AG20443 (cell line): ENCODE results near the gene ST3GAL6.
"Not testable (repeated sequence)": the region's sequence is repeated elsewhere in the genome, so short reads cannot be mapped to it uniquely, and the experiment has no call there.

Experiments used
- DNase-seq: peaks from one replicate; pipeline ENCODE4 v3.0.0; 2012; ENCODE audit warnings: low spot score, mixed read lengths

The ST3GAL6 gene

DNA sequence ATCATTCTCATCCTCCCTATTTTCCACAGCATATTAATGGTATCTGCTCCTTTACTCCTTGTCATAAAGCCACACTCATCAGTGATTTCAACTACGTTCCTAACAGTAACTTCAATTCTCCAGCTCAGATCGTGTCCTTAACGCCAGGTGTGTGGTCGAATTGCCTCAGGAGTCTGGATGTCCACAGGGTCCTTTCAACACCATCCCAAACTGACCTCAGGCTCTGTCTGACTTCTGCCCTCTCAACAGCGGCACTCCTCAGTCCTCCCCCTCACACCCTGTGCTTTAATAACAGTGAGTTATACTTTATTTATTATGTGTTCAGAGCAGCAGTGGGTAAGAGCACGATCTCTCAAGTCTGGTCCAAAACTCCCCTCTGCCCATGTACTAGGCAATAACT lies 42.4 kb downstream of the ST3GAL6 start:
- no peak for DNase-seq

DNA sequence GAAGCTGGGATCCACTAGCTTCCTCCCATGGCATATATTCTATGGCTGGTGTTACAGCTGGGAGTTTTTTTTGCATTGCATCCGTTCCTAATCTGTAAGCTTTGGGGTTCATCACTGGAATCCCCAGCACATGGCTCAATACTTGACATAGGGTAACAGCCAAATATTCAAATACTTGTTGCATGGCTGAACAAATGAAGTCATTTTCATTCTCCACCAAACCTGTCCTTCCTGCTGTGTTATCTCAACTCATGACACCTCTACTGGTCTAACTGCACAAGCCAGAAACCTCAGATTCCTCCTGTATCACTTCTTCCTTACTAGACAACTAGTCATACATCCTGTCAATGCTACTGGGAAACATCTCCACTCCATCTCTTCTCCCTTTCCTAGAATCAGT lies 43.4 kb downstream of the ST3GAL6 start:
- DNase-seq: no peak

DNA sequence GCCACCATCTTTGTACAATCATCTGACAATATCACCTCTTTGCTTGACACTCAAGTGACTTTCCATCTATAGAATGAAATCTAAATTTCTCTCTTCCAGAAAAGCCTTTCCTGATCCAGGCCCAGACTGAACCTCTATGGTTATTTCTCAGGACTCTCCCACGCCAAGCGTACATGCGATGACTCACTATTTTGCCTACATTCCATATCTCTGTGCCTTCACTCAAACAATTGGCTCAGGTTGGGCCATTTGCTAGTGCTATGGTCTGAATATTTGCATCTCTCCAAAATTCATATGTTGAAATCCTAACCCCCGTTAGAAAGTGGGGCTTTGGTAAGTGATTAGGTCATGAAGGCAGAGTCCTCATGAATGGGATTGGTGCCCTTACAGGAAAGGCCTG lies 43.9 kb downstream of the ST3GAL6 start:
- DNase-seq: no peak

- no peak for DNase-seq
Measured at GRCh38 chr3:98807561-98807960, 44.4 kb downstream of the ST3GAL6 start.

- no peak for DNase-seq
Measured at GRCh38 chr3:98808071-98808470, 44.9 kb downstream of the ST3GAL6 start.

- DNase-seq: no peak
Measured at GRCh38 chr3:98809557-98809956, 46.4 kb downstream of the ST3GAL6 start.

DNA sequence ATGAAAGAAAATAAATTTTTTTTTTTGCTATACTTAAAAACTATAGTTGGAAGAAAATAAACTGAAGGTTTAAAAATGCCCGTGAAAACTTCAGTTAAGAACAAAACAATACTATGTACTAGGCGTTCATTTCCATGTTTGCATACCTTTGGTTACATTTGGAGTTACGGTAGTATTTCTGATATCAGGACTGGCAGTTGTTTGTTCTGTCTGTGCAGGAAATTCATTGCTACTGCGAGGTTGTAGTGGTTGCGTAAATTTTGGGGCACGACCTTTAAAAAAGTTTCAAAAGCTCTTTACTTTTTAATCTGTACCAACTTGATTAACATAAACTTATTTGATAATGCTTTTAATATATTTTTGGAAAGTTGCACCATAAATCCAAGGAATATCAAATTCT lies 47.9 kb downstream of the ST3GAL6 start:
- no peak for DNase-seq

DNA sequence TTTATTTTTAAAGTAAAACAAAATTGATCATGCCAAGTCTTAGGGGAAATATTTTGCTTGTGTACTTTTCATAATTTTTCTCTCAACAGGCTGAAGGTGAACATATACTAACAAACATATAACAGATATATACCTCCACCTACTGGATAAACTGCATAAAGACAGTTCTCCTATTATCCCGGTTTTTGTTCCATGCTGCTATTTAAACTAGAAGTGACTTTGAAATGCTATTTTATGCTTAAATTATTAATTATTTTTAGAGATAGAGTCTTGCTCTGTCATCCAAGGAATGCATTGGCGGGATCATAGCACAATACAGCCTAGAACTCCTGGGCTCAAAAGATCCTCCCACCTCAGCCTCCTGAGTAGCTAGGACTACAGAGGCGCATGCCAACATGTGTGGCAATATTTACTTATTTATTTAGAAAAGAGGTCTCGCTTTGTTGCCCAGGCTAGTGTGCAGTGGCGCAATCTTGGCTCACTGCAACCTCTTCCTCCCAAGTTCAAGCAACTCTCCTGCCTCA lies 49.8 kb downstream of the ST3GAL6 start:
- DNase-seq: peak; percentile 50

GRCh38 chr3:98814817-98815420 lies 51.8 kb downstream of the ST3GAL6 start:
- peak; percentile 26 for DNase-seq

- peak; percentile 68 for DNase-seq
Measured at GRCh38 chr3:98817547-98818041, 54.5 kb downstream of the ST3GAL6 start.

- DNase-seq: no peak
Measured at GRCh38 chr3:98821063-98821462, 57.9 kb downstream of the ST3GAL6 start.

- no peak for DNase-seq
Measured at GRCh38 chr3:98823791-98824190, 60.7 kb downstream of the ST3GAL6 start.

DNA sequence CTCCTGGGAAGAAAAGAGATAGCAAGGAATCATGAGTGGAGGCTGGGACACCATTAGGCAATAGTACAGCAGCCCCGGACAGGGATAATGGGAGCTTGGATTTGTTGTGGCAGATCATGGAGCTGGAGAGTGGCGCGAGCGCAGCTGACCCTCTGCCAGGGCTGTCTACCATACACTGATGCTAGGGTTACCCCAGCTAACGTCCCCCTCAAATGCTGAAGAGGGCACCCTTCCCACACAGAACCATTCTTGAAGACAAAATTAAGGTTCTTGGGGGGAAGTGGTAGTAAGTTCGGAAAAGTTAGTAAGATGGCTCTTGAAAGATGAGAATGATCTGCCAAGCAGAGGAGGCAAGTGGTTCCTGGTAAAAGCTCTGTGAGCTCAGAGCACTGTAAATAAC lies 61.1 kb downstream of the ST3GAL6 start:
- no peak for DNase-seq

DNA sequence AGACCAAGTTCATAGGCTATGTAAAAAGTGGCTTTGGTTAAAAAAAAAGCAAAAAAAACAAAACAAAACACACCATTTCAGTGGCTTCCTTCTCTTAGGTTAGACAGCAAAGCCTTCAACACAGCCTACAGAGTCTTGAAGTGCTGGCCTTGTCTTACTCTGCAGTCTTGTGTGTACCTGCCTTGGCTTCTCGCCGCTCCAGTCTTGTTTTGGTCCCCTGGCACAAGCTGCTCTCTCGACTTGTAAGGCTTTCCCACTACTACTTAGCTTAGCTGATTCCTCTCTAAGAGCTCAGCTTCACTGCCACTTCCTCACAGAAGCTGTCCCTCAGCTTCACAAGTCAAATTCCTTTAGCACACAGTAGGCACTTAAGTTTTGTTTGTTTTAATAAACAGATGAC lies 63.0 kb downstream of the ST3GAL6 start:
- DNase-seq: no peak

DNA sequence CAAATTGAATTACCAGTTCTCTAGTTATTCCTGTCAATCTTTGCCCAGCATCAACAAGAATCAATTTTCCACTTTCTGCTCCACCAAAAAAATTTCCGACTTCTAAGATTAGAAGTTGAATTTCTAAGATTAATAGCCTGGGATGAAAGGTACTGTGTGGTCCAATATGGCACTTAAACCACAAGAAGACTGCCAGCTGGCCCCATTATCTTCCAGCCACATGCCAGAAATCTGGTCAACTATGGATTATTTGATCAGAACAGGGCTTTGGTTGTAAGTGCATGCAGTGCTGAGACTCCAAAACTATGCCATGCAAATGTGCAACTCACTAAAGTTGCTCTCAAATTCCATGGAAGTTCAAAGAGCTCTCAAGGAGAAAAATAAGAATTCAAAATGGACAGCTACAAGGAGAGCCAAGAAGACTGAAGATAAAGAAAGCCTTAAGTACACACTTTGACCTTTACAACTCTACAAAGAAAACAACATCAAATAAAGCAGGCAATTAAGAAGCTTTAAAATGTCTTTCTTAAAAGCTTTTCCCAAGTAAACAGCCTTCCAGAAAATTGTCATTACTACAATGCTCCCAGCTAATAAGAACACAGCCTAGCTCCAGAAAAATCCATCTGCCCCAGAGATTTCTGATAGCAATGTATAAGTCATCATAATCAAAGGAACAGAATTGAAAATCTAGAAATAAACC lies 64.2 kb downstream of the ST3GAL6 start:
- no peak for DNase-seq

GRCh38 chr3:98829246-98829832 lies 66.2 kb downstream of the ST3GAL6 start:
- no peak for DNase-seq

GRCh38 chr3:98831060-98831459 lies 67.9 kb downstream of the ST3GAL6 start:
- not testable (repeated sequence) for DNase-seq

DNA sequence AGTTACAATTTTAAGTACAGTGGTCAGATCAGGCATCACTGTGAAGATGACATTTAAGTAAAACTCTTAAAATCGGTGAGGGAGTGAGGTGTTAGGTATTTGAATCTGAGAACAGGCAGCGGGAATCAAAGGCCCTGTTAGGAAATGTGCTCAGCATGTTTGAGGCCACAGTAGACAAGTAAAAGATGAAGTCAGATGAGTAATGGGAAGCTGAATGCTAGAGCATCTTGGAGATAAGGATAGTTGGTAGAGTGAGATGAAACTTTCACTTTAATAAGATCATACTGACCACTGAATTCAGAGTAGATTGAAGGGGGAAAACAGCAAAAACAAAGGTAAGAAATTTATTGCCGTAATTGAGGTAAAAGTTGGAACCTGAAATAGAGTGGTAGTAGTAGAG lies 76.7 kb downstream of the ST3GAL6 start:
- DNase-seq: no peak

- DNase-seq: no peak
Measured at GRCh38 chr3:98843266-98843959, 80.3 kb downstream of the ST3GAL6 start.
